ENCODE measurements around the gene PRAC2. TPM values are rescaled to one million over a fixed set of nuclear protein-coding genes. Genes with fewer than 3 reads are reported as not detected.

PRAC2 gene
- total RNA-seq, 1 donor from 2014 or later, result not detected

DNA sequence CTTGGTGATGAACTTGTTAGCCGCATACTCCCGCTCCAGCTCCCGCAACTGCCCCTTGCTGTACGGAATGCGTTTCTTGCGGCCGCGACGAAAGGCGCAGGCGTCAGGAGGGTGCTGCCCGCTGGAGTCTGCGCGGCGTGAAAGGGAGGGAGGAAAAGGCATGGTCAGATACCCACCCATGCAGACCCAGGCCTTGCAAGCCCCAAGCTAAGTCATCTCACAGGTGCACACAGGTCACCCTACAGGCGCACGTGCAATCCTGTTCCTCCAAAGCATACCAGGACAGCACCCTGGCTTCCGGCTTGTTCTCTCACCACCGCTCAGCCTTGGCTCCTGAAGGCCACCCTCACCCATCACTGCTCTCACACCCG lies 3.9 kb downstream of the PRAC2 start:
- TF ChIP-seq, protein P1, sequence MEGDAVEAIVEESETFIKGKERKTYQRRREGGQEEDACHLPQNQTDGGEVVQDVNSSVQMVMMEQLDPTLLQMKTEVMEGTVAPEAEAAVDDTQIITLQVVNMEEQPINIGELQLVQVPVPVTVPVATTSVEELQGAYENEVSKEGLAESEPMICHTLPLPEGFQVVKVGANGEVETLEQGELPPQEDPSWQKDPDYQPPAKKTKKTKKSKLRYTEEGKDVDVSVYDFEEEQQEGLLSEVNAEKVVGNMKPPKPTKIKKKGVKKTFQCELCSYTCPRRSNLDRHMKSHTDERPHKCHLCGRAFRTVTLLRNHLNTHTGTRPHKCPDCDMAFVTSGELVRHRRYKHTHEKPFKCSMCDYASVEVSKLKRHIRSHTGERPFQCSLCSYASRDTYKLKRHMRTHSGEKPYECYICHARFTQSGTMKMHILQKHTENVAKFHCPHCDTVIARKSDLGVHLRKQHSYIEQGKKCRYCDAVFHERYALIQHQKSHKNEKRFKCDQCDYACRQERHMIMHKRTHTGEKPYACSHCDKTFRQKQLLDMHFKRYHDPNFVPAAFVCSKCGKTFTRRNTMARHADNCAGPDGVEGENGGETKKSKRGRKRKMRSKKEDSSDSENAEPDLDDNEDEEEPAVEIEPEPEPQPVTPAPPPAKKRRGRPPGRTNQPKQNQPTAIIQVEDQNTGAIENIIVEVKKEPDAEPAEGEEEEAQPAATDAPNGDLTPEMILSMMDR (conservative IDR thresholded peaks at IDR 0.05; ENCODE audit: low read depth, low read length), result no peak
- no peak for DNase-seq (ENCODE audit: low read depth)

DNA sequence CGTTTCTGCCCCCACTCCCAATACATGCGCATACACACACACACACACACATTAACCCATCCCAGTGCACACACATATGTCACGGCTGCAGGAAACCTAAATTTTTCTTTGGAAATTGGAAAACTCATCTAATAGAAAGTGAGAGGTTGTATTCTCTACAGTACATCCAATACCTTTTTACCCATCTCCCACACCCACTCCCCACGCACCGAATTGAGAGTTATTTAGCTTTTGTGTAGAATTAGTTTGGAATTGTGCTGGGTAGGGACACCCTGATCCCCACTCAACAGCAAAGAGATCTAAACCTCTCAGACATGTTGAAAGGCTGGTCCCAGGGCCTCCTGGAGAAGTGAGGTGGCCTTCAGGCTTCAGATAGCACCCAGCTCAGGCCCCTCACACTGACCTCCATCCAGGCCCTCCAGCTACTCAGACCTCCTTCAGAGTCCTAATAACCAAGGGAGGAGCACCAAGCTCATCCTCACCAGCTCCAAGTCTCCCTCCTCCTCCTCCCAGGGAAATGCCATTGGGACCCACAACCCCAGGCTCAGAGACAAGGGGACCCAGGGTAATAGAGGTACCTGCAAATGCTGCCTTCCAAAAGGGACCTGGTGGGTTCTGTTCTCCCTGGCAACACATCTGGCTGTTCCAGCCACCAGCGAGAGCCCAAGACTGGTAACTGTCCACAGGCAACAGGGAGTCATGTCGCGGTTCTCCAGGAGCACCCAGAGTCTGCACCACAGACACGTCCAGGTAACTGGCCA lies 4.6 kb downstream of the PRAC2 start:
- TF ChIP-seq, protein P1 (conservative IDR thresholded peaks at IDR 0.05; ENCODE audit: low read depth, low read length), result no peak
- no peak overlapping the region for H3K4me3 ChIP-seq (ENCODE audit: low read depth, low read length)
- no peak for DNase-seq (ENCODE audit: low read depth)

More for the DNA sequence above, 3.9 kb downstream of the PRAC2 start:
- no peak overlapping the region for H3K4me3 ChIP-seq (ENCODE audit: low read depth, low read length)

DNA sequence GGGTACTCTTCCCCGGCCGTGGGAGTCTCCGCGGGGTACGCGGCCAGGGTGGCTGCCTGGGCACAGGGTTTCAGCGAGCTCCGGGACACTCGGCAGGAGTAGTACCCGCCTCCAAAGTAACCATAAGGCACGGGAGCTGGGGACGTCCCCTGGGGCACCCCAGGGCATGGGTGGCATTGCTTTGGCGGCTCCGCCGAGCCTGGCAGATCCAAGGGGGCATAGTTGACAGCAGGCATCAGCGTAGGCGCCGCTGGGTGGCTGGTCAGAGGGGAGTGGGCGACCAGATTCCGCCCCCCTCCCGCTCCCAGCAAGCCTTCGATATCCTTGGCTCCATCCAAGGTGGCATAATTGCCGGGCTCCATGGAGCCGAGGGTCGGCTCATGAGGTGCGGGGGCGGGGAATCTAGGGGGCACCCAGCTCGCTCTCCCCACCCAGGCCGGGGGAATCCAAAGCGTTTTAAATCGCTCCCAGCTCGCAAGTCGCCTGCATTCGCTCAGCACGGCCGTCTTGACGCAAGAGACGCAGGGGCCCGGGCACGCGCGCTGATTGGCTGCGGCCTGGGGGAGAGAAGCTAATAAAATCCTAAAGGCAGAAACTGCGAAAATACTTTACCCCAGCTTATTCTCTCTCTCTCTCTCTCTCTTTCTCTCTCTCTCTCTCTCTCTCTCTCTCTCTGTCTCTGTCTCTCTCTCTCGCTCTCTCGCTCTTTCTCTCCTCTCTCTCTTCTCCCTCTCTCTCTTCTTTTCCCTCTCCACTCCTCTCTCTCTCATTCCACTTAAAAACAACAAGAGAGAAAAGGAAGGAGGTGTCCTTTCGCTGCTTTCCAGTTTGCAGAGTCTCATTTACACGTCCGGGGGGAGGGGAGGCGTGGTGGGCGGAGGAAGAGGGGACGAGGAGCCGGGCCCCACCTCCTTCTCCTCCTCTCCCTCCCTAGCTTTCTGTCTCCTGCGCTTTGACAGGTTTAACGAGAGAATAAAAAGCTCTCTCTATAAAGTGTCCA lies 5.5 kb downstream of the PRAC2 start, which contains the start of gene HOXB13:
Gene HOXB13, minus strand, starts transcription at position 519 of the 1,000 bp plus-strand sequence. Its CDS starts 157 bp downstream, at position 362.
- H3K4me3 ChIP-seq (ENCODE audit: low read depth, low read length), result peak within 1 kb of the TSS; percentile 35

DNA sequence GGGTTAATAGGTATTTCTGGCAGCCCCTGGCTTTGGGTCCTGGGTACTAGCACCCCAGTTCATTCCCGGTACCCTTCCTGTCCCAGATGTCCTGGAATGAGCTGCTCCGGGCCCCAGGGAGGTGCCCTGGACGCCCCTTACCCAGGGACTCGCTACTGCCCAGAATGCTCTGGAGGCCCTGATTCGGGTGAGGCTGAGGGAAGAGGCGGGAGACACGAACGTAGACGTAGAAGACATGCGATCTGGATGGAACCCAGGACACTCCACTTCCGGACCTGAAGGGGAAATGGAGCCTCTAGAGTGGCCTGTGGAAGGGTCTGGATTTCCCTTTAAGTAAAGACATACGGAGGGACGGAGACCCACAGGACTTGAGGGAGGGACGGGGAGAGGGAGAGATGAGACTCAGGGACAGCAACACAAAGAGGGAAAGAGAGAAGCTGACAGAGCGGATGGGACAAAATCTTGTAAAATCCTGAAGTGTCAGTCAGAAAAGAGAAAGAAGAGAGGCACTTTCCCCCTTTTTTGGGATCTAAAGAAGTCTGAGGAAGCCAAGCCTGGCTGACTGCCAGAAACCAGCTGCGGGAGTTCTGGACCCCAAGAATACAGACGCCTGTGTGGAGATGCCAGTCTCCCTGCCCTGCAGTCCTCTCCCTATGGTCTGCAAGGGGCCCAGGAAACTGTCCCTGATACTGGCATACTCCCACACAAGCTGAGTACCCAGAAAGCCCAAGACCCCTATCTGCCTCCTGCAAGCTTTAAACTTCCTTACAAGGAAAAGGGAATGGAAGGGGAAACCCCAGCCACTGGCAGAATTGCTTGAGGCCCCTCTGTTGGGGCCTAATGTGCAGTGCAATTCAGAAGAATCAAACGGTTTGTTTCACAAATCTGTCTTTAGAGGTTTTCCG lies 6.6 kb downstream of the PRAC2 start:
- DNase-seq (ENCODE audit: low read depth), result no peak
- TF ChIP-seq, protein P1 (conservative IDR thresholded peaks at IDR 0.05; ENCODE audit: low read depth, low read length), result no peak
- no peak overlapping the region for H3K4me3 ChIP-seq (ENCODE audit: low read depth, low read length)

More for the DNA sequence above, 5.5 kb downstream of the PRAC2 start, which contains the start of gene HOXB13:
- no peak for DNase-seq (ENCODE audit: low read depth)
- TF ChIP-seq, protein P1 (conservative IDR thresholded peaks at IDR 0.05; ENCODE audit: low read depth, low read length), result no peak

DNA sequence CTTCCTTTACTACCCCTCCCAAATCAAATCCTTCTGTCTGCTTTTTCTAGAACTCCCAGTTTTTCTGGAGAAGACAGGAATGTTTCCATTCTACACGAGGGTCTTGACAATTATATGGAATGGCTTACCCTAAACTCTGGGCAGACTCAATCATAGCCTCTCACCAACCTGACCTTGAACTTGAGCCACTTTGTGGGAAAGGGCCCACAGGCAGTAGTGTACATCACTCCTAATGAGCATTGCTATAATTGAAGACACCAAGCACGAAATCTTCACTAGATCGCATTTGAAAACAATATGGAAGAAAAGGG lies 7.2 kb downstream of the PRAC2 start:
- DNase-seq (ENCODE audit: low read depth), result no peak
- no peak overlapping the region for H3K4me3 ChIP-seq (ENCODE audit: low read depth, low read length)
- TF ChIP-seq, protein P1 (conservative IDR thresholded peaks at IDR 0.05; ENCODE audit: low read depth, low read length), result no peak

DNA sequence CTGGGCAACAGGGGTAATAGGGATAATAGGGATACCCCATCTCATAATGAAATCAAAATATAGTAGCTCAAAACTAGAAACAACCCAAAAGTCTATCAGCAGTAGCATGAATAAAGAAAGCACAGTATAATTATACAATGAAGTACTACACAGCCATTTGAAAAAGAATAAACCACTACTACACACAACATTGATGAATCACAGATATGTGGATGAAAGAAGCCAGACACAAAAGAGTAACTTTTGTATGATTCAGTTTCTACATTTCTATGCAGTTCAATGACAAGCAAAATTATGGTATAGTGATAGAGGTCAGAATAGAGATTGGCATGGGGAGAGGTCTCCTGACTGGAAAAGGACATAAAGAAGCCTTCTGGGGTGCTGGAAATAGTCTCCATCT lies 8.4 kb downstream of the PRAC2 start:
- TF ChIP-seq, protein P1 (conservative IDR thresholded peaks at IDR 0.05; ENCODE audit: low read depth, low read length), result no peak
- no peak overlapping the region for H3K4me3 ChIP-seq (ENCODE audit: low read depth, low read length)
- DNase-seq (ENCODE audit: low read depth), result no peak

All from epithelial cell of proximal tubule (primary cell).